GM12878 (cell line): ENCODE measurements around the gene TEX22. TPM values are rescaled to one million over a fixed set of nuclear protein-coding genes. Genes with fewer than 3 reads are reported as not detected.
A peak's percentile ranks its signal among the peaks of the same experiment; 100 is the strongest.

ENCODE experiments used
- ATAC-seq: fragments of 200-7000 bp; cut with Tn5 transposase; 3 replicates; pipeline ENCODE4 v1.9.1; 2020; ENCODE audit warnings: mild to moderate bottlenecking, moderate library complexity
- BruUV-seq: library from RNA; stranded (reverse); fragments of 400-500 nt; replicated peaks from 2 replicates; lab custom pipeline; 2021; lab: Mats Ljungman, UMichigan
- CTCF ChIA-PET: fragments of 300-600 bp; sonication (Branson Sonifier 250); formaldehyde crosslinking; extraction: SDS; loops from one replicate; lab custom pipeline; 2021; ENCODE audit warnings: inconsistent platforms; lab: Yijun Ruan, JAX
- POLR2A ChIA-PET: fragments of 350-600 bp; formaldehyde crosslinking; extraction: SDS; loops from one replicate; lab custom pipeline; 2021; ENCODE audit warnings: inconsistent platforms; lab: Charles Lee
- RAD21 ChIA-PET: fragments of 300-600 bp; sonication (Branson Sonifier 250); formaldehyde crosslinking; loops from one replicate; lab custom pipeline; 2023; ENCODE audit warnings: antibody characterized with exemption; ENCODE audit not compliant: unreplicated experiment; lab: Charles Lee
- SMC1A ChIA-PET: fragments of 300-600 bp; sonication (Branson Sonifier 250); formaldehyde crosslinking; loops from one replicate; lab custom pipeline; 2023; ENCODE audit not compliant: unreplicated experiment, uncharacterized antibody; lab: Charles Lee
- DNase-seq: peaks from one replicate; pipeline ENCODE4 v3.0.0-alpha.2; 2011; ENCODE audit warnings: low read depth, low spot score
- FAIRE-seq: peaks from 3 replicates; lab custom pipeline; 2011; peaks lifted over from hg19 to GRCh38; lab: Jason Lieb, UNC
- H2AFZ ChIP-seq: 2 replicates; pipeline ENCODE4 v1.6.0; 2011; ENCODE audit warnings: low read depth, low read length, control low read depth; ENCODE audit not compliant: control insufficient read depth
- H3K27ac ChIP-seq: 2 replicates; pipeline ENCODE4 v1.5.1; 2011; ENCODE audit warnings: control low read depth; ENCODE audit not compliant: control insufficient read depth, insufficient read depth
- H3K27me3 ChIP-seq, 2 experiments: replicated peaks in 1 of 2; 2 replicates each; pipeline versions ENCODE4 v1.6.0 to v1.6.1; 2011; ENCODE audit warnings: low read length in 1 of 2; ENCODE audit not compliant: control insufficient read depth in 2 of 2, insufficient read depth in 2 of 2
- H3K36me3 ChIP-seq, 2 experiments: 2 replicates each; pipeline ENCODE4 v1.5.1; 2011; ENCODE audit warnings: low read length in 1 of 2; ENCODE audit not compliant: control insufficient read depth in 2 of 2, insufficient read depth in 2 of 2
- H3K4me1 ChIP-seq: 2 replicates; pipeline ENCODE4 v1.6.1; 2011; ENCODE audit warnings: mild to moderate bottlenecking, low read length, moderate library complexity, mixed read lengths; ENCODE audit not compliant: control insufficient read depth, insufficient read depth
- H3K4me2 ChIP-seq: 2 replicates; pipeline ENCODE4 v1.6.0; 2011; ENCODE audit warnings: control low read depth; ENCODE audit not compliant: control insufficient read depth, insufficient read depth
- H3K4me3 ChIP-seq: fragments of 200-600 bp; sonication (generic); 2 replicates; pipeline ENCODE4 v1.5.1; 2016
- H3K79me2 ChIP-seq: 2 replicates; pipeline ENCODE4 v1.6.0; 2011; ENCODE audit warnings: low read length; ENCODE audit not compliant: control insufficient read depth, insufficient read depth
- H3K9ac ChIP-seq: 2 replicates; pipeline ENCODE4 v1.8.0; 2011; ENCODE audit warnings: low read length, control low read depth, mixed read lengths; ENCODE audit not compliant: control insufficient read depth, insufficient read depth
- H3K9me3 ChIP-seq: replicated peaks from 3 replicates; pipeline ENCODE4 v1.5.1; 2011; ENCODE audit warnings: mild to moderate bottlenecking, low read length; ENCODE audit not compliant: control insufficient read depth, insufficient read depth
- H4K20me1 ChIP-seq: 2 replicates; pipeline ENCODE4 v1.6.0; 2011; ENCODE audit not compliant: control insufficient read depth, insufficient read depth
- BMI1 ChIP-seq: fragments of 450-650 bp; IDR thresholded peaks from 2 replicates; pipeline ENCODE4 v1.6.1; 2016; ENCODE audit warnings: mild to moderate bottlenecking, moderate library complexity, borderline replicate concordance
- CHD2 ChIP-seq: IDR thresholded peaks from 2 replicates; pipeline ENCODE4 v1.6.1; 2011; ENCODE audit warnings: low read depth, low read length, improper control_type of control experiment, borderline replicate concordance
- EGR1 ChIP-seq, 2 experiments: IDR thresholded peaks; 1 replicate in 1 of 2; 2 replicates in 1 of 2; pipeline ENCODE4 v1.6.1; 2011 to 2012; ENCODE audit warnings: low read depth in 2 of 2, low read length in 2 of 2, borderline replicate concordance in 1 of 2, mild to moderate bottlenecking in 1 of 2, moderate library complexity in 1 of 2
- IKZF1 ChIP-seq: fragments of 450-650 bp; conservative IDR thresholded peaks from 2 replicates; pipeline ENCODE4 v1.6.1; 2017; ENCODE audit warnings: antibody characterized with exemption, mild to moderate bottlenecking
- MTA3 ChIP-seq: IDR thresholded peaks from 2 replicates; pipeline ENCODE4 v1.6.1; 2012; ENCODE audit warnings: low read length, inconsistent platforms, borderline replicate concordance
- MYC ChIP-seq: IDR thresholded peaks from 2 replicates; pipeline ENCODE4 v1.6.1; 2011; ENCODE audit warnings: mild to moderate bottlenecking, low read length, moderate library complexity, inconsistent platforms; ENCODE audit not compliant: insufficient read depth, insufficient replicate concordance, insufficient read length, severe bottlenecking
- NR2C1 ChIP-seq: fragments of 450-650 bp; IDR thresholded peaks from 2 replicates; pipeline ENCODE4 v1.6.1; 2017; ENCODE audit warnings: antibody characterized with exemption, mild to moderate bottlenecking, moderate library complexity
- ZBED1 ChIP-seq: IDR thresholded peaks from 2 replicates; pipeline ENCODE4 v1.6.1; 2016; ENCODE audit warnings: borderline replicate concordance
- WGBS: methylation state at CpG from one replicate; pipeline ENCODE4 v1.1.6; 2016; ENCODE audit warnings: low lambda C conversion rate; ENCODE audit not compliant: insufficient replicate concordance, insufficient coverage; ENCODE audit errors: missing lambda C conversion rate; 5-methylcytosine and 5-hydroxymethylcytosine counted together
- in situ Hi-C: fragments of 300-500 bp; cut with MboI; formaldehyde crosslinking; loops from 9 replicates; pipeline ENCODE4 v1.14.3; 2018; ENCODE audit warnings: mixed read lengths
- intact Hi-C: fragments of 100-400 bp; cut with micrococcal nuclease; formaldehyde crosslinking; loops from one replicate; pipeline ENCODE4 v1.14.2; 2022; ENCODE audit not compliant: unreplicated experiment
- polyA plus RNA-seq, 11 experiments: library from polyadenylated mRNA; depleted of rRNA in 4 of 11; unstranded in 6 of 11; stranded (reverse) in 5 of 11; fragments of >200 nt; fragmentation: Nextera tagmentation in 4 of 11; fragmentation: Illumina TruSeq in 1 of 11; extraction: Ambion mirVana in 4 of 11; extraction: Trizol in 1 of 11; gene quantifications; 1 replicate in 1 of 11; 2 replicates in 10 of 11; pipeline versions ENCODE4 v1.2.1 to v1.2.3, GENCODE V29; 2011 to 2016; ENCODE audit warnings: inconsistent platforms in 2 of 11, missing spikeins in 2 of 11, low read depth in 1 of 11
- total RNA-seq, 4 experiments: library from RNA; depleted of rRNA in 3 of 4; stranded (reverse); fragments of >200 nt in 3 of 4; fragmentation: Illumina TruSeq in 1 of 4; extraction: Trizol in 1 of 4; gene quantifications; 2 replicates each; pipeline versions ENCODE4 v1.2.1 to v1.2.3, GENCODE V29; 2013 to 2021
- TF ChIP-seq, protein P1 (sequence below): fragments of 450-650 bp; IDR thresholded peaks from 2 replicates; pipeline ENCODE4 v1.6.1; 2017; ENCODE audit warnings: mild to moderate bottlenecking, moderate library complexity

Gene TEX22
- total and polyA plus RNA-seq, 10 of the 15 experiments (the other 5 are each of a cell fraction or from before 2014, with no cell fraction given), result 0.02 to 4.0 (median 0.63) TPM; not detected in 1

DNA sequence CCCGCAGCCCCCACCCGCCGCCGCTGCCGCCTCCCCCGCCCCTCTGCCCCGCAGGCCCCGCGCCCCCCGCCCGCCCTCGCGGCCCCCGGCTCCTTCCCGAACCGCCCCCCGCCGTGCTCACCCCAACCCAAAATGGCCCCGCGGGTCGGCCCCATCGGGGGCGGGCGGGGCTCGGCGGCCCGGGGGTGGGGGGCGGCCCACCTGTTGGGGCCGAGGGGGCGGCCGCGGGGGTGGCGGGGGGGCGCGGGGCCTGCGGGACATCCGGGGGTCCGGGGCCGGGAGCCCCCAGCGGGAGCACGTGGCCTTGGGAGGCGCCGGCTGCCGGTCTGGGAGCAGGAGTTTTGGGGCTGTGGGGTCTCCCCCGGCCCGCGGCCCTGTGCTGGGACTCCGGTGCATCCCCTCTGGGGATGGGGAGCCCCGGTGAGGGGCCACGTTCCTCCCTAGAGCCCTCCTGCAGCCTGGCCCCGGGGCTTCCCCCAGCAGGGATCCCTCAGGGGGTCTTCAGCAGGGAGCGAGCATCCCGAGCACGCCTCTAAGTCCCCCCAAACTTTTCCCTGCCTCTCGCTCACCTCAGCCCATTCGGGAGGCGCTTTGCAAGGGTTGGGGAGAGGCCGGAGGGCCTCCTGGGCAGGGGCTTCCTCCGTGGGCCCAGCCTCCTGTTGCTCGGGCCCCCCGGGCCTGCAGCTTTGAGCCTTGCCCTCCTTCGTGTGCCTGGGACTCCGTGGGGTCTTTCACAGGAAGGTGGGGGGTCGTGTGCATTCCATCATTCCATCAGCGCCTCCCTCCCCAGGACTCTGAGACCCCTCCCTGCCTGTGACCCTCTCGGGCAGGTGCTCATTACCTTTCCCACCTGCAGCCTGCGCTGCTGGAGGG lies 22.0 kb downstream of the TEX22 start:
- ATAC-seq (peak; percentile 5; the same call in 1 of the 3 replicates), DNase-seq (no peak), FAIRE-seq (no peak)
- peaks cover 15% of the 10 kb centered on the region for H3K4me1 ChIP-seq
- CTCF ChIA-PET, result interaction anchor here (1.0 to 1.1 kb wide), 2 partner anchors 49 to 997 kb away, joined by 3 to 4 read pairs; no protein-coding TSS in a partner anchor
- H3K27ac ChIP-seq, result peak overlapping the region; percentile 71
- peak overlapping the region; percentile 43; the same call in 1 of the 2 replicates for H3K4me2 ChIP-seq
- H3K79me2 ChIP-seq, result peaks cover 46% of the 10 kb centered on the region
- SMC1A ChIA-PET, result no interaction called here
- POLR2A ChIA-PET, result no interaction called here
- H2AFZ ChIP-seq, result 0 out of 2 replicates have a peak overlapping the region, but pooled peaks have one; percentile 4
- peak overlapping the region; percentile 98 for H3K4me3 ChIP-seq
- H4K20me1 ChIP-seq, result no peaks in the 10 kb centered on the region
- in situ Hi-C loops (no loop called here), intact Hi-C loops (no loop called here)
- RAD21 ChIA-PET, result no interaction called here
- WGBS, result under 1% methylated on average over 23 of the region's 67 CpGs
- H3K9ac ChIP-seq, result peak overlapping the region; percentile 89
- no peak for TF ChIP-seq NR2C1
- TF ChIP-seq CHD2, result no peak
- no peak for TF ChIP-seq EGR1 (IDR thresholded peaks at IDR 0.05; ENCODE audit: borderline replicate concordance in 1 of 2, low read depth in 2 of 2, low read length in 2 of 2)
- no peak for TF ChIP-seq ZBED1
- TF ChIP-seq BMI1, result no peak
- TF ChIP-seq, protein P1, sequence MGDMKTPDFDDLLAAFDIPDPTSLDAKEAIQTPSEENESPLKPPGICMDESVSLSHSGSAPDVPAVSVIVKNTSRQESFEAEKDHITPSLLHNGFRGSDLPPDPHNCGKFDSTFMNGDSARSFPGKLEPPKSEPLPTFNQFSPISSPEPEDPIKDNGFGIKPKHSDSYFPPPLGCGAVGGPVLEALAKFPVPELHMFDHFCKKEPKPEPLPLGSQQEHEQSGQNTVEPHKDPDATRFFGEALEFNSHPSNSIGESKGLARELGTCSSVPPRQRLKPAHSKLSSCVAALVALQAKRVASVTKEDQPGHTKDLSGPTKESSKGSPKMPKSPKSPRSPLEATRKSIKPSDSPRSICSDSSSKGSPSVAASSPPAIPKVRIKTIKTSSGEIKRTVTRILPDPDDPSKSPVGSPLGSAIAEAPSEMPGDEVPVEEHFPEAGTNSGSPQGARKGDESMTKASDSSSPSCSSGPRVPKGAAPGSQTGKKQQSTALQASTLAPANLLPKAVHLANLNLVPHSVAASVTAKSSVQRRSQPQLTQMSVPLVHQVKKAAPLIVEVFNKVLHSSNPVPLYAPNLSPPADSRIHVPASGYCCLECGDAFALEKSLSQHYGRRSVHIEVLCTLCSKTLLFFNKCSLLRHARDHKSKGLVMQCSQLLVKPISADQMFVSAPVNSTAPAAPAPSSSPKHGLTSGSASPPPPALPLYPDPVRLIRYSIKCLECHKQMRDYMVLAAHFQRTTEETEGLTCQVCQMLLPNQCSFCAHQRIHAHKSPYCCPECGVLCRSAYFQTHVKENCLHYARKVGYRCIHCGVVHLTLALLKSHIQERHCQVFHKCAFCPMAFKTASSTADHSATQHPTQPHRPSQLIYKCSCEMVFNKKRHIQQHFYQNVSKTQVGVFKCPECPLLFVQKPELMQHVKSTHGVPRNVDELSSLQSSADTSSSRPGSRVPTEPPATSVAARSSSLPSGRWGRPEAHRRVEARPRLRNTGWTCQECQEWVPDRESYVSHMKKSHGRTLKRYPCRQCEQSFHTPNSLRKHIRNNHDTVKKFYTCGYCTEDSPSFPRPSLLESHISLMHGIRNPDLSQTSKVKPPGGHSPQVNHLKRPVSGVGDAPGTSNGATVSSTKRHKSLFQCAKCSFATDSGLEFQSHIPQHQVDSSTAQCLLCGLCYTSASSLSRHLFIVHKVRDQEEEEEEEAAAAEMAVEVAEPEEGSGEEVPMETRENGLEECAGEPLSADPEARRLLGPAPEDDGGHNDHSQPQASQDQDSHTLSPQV, result no peak
- TF ChIP-seq IKZF1, result no peak
- no peak for TF ChIP-seq MTA3
- TF ChIP-seq MYC, result peak; percentile 41
- H3K27me3 ChIP-seq, result no peaks in the 10 kb centered on the region
- BruUV-seq, result no TSS peak
- H3K36me3 ChIP-seq, result peaks cover 4 to 6% of the 10 kb centered on the region in 2 experiments; a peak in 2 of 4 replicates
- H3K9me3 ChIP-seq, result no peaks in the 10 kb centered on the region
